Measurements from ENCODE around the gene LDLR. TPM values are rescaled to one million over a fixed set of nuclear protein-coding genes. Genes with fewer than 3 reads are reported as not detected.

The LDLR gene
- total and polyA plus RNA-seq, 3 donors from 2014 or later, result 12.5 to 20.1 (median 19.0) TPM

GRCh38 chr19:11045536-11045935 lies 43.7 kb upstream of the LDLR start:
- no peaks in the 10 kb centered on the region for H3K9me3 ChIP-seq
- intact Hi-C loops (cut with DNase I; ENCODE audit: low total_unique reads), result no loop called here
- H3K27me3 ChIP-seq, result no peaks in the 10 kb centered on the region
- H3K36me3 ChIP-seq (ENCODE audit: low read depth, missing control alignments), result no peaks in the 10 kb centered on the region
- no peak overlapping the region for H3K27ac ChIP-seq
- DNase-seq, result no peak
- TF ChIP-seq CTCF (IDR thresholded peaks at IDR 0.05) (no peak), POLR2A (IDR thresholded peaks at IDR 0.05) (no peak)
- no peak overlapping the region for H3K4me3 ChIP-seq
- no peaks in the 10 kb centered on the region for H3K4me1 ChIP-seq
- WGBS, 2 donors, result 88 to 97% methylated on average over 4 of the region's 4 CpGs

GRCh38 chr19:11046605-11047354 lies 42.5 kb upstream of the LDLR start:
- H3K9me3 ChIP-seq, result no peaks in the 10 kb centered on the region
- H3K4me3 ChIP-seq, result no peak overlapping the region
- TF ChIP-seq CTCF (IDR thresholded peaks at IDR 0.05), result no peak
- TF ChIP-seq POLR2A (IDR thresholded peaks at IDR 0.05), result no peak
- H3K27ac ChIP-seq, result no peak overlapping the region
- 94 to 96% methylated on average over 14 of the region's 14 CpGs for WGBS, 2 donors
- no peaks in the 10 kb centered on the region for H3K27me3 ChIP-seq
- intact Hi-C loops (cut with DNase I; ENCODE audit: low total_unique reads), result no loop called here
- H3K36me3 ChIP-seq (ENCODE audit: low read depth, missing control alignments), result no peaks in the 10 kb centered on the region
- DNase-seq, result no peak
- no peaks in the 10 kb centered on the region for H3K4me1 ChIP-seq

GRCh38 chr19:11047866-11048265 lies 41.4 kb upstream of the LDLR start:
- H3K36me3 ChIP-seq (ENCODE audit: low read depth, missing control alignments), result no peaks in the 10 kb centered on the region
- intact Hi-C loops (cut with DNase I; ENCODE audit: low total_unique reads), result no loop called here
- no peaks in the 10 kb centered on the region for H3K9me3 ChIP-seq
- H3K27ac ChIP-seq, result no peak overlapping the region
- no peaks in the 10 kb centered on the region for H3K4me1 ChIP-seq
- no peak for DNase-seq
- no peaks in the 10 kb centered on the region for H3K27me3 ChIP-seq
- TF ChIP-seq CTCF (IDR thresholded peaks at IDR 0.05) (no peak), POLR2A (IDR thresholded peaks at IDR 0.05) (no peak)
- 91 to 93% methylated on average over 4 of the region's 4 CpGs for WGBS, 2 donors
- no peak overlapping the region for H3K4me3 ChIP-seq

- no peak for DNase-seq
- WGBS, 2 donors, result 79 to 84% methylated on average over 8 to 9 of the region's 9 CpGs
- no peaks in the 10 kb centered on the region for H3K36me3 ChIP-seq (ENCODE audit: low read depth, missing control alignments)
- no peaks in the 10 kb centered on the region for H3K27me3 ChIP-seq
- H3K4me3 ChIP-seq, result no peak overlapping the region
- H3K9me3 ChIP-seq, result no peaks in the 10 kb centered on the region
- no peak overlapping the region for H3K27ac ChIP-seq
- TF ChIP-seq POLR2A (IDR thresholded peaks at IDR 0.05) (no peak), CTCF (IDR thresholded peaks at IDR 0.05) (no peak)
- intact Hi-C loops (cut with DNase I; ENCODE audit: low total_unique reads), result no loop called here
- H3K4me1 ChIP-seq, result no peaks in the 10 kb centered on the region
These were observed 38.7 kb upstream of the LDLR start for GRCh38 chr19:11050323-11051114.
